MM.1S (cell line): ENCODE results near the gene ANKS1B.

Experiments used
- CTCF ChIP-seq: fragments of 300-600 bp; sonication (generic); IDR thresholded peaks from 2 replicates; pipeline ENCODE4 v1.5.1; 2016; ENCODE audit warnings: antibody characterized with exemption, low read length, mixed read lengths
- EZH2 ChIP-seq: fragments of 300-600 bp; sonication (generic); optimal IDR thresholded peaks from 2 replicates; pipeline ENCODE3; 2017; ENCODE audit warnings: low read depth, mild to moderate bottlenecking, antibody characterized with exemption, low read length, mixed read lengths
- EZH2phosphoT487 ChIP-seq: fragments of 300-600 bp; sonication (generic); IDR thresholded peaks from 2 replicates; pipeline ENCODE4 v1.6.1; 2018; ENCODE audit warnings: antibody characterized with exemption, low read length

DNA sequence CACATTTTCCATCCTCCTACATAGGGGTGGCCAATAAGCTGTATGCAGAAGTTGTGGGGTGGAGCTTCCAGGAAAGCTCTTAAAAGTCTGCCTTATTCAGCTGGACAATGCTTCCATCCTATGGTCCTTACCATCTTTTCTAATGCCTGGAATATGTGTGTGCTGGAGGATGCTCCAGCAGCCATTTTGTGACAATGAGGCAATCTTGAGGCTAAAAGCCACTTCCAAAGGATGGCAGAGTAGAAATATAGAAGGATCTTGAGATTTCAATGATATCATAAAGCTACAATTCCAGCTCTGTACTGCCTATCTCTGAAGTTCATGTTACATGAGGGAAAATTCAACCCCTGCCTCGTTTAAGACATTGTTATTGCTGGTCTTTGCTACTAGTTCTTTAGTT is 1244.0 kb downstream of the ANKS1B start:
- TF ChIP-seq EZH2phosphoT487, result no peak
- no peak for TF ChIP-seq EZH2
- no peak for TF ChIP-seq CTCF
